ENCODE measurements around the gene FAM43A.

FAM43A gene, protein sequence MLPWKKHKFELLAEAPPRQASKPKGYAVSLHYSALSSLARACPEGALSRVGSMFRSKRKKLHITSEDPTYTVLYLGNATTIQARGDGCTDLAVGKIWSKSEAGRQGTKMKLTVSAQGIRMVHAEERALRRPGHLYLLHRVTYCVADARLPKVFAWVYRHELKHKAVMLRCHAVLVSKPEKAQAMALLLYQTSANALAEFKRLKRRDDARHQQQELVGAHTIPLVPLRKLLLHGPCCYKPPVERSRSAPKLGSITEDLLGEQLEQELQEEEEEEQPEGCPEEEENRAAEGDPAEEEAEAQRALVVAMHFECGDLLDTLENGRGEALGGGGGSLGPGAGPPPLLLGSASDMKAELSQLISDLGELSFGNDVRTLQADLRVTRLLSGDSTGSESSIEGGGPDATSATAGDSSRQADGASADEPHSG

DNA sequence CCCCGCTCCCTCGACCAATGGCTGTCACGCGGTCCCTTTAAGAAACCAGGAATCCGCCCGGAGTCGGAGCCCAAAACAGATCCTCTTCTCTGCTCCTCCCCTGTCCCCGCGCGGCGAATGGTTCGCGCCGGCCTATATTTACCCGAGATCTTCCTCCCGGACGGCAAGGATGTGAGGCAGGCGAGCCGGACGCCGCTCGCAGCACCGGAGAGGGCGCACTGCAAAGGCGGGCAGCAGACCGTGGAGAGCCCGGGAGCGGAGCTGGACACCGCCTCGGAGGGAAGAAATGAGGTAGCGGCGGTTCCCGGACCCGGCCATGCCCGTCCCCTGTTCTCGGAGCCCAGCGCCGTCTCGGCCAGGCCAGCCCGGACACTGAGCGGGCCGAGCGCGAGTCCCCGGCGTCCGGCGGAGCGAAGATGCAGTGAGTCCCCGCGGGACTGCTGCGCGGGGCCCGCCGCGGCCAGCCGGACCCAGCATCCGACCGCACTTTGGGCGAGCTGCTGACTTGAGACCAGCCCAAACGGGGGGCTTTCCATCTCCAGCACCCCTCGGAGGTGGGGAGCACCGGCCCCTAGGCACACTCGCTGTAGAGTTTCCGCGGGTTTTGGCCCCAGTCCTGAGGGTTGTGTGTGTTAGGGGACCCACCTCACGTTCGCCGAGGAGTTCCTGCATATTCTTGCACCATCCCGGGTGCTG is at the start of gene FAM43A:
Gene FAM43A, plus strand, starts transcription at position 166 of the 696 bp plus-strand sequence. CDS start 944 bp downstream, outside the sequence.
- peak; percentile 49 to 67 for DNase-seq (ENCODE audit: low read depth in 2 of 2)

DNA sequence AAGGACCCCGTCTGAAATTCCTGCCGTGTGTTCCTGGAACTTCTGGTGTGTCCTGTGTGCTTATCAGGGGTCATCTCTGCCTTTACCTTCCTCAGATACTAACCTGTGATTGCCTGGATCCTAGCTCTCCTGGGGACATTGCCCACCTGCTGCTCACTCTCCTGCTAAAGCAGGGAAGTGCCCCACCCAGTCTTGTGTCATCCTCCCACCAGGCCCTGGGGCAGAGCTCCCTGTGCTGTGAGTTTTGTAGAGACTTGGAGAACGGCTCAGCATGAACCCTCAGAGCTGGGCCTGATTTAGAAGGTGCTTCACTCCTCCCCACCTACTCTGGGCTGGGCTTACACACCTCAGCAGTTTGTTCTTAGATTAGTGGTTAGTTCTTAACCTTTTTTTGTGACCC is 48.6 kb upstream of the FAM43A start:
- DNase-seq (ENCODE audit: low read depth in 2 of 2) = no peak

DNA sequence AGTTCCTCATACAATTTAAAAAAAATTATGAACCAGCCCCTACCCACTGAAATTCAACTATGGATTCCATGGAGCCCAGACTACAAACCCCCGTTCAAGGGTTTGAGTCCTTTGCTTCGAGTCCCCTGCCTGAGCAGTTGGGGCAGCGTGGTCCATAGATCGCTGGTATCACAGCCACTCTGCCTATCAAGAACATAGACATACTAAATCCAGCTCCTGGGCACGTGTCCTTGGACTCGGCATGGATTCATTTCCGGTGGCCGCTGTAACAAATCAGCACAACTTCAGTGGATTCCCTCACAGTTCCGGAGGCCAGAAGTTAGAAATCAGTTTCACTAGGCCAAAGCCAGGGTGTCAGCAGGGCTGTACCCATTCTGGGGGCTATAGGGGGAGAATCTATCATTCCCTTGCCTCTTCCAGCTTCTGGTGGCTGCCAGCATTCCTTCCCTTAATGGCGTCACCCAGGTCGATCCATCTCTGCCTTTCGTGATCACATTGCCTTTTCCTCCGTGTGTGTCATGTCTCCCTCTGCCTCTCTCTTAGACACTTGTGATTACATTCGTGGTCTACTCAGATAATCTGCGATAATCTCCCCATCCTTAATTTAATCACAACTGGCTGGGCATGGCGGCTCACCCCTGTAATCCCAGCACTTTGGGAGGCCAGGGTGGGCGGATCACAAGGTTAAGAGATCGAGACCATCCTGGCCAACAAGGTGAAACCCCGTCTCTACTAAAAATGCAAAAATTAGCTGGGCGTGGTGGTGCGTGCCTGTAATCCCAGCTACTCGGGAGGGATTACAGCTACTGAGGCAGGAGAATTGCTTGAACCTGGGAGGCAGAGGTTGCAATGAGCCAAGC is 47.9 kb upstream of the FAM43A start:
- no peak for DNase-seq (ENCODE audit: low read depth in 2 of 2)

DNA sequence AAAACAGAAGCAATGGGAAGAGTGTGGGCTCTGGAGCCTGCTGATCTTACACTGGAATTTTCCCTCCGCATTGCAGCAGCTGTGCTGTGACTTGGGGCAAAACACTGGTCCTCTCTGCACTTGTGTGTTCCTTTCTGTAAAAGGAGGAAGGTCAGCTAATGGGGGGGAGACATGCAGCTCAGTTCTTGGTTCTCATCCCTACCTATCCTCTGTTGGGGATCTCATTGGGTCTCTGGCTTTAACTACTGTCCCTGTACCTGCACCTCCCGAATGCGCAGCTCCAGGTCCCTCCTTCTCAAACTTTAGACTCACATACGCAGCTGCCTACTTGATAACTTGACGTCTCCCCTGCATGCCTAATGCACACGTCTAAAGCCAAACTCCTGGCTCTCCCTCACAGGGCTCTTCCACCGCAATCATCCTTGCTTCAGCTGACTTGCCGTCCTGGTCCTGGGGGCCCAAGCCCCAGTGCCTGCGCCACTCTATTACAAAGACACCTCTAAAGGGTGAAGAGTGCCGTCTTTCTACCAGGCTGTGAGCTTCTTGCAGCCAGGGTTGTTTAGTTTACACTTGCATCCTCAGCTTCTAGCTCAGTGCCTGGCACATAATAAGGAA is 46.6 kb upstream of the FAM43A start:
- DNase-seq (ENCODE audit: low read depth in 2 of 2) = no peak

DNA sequence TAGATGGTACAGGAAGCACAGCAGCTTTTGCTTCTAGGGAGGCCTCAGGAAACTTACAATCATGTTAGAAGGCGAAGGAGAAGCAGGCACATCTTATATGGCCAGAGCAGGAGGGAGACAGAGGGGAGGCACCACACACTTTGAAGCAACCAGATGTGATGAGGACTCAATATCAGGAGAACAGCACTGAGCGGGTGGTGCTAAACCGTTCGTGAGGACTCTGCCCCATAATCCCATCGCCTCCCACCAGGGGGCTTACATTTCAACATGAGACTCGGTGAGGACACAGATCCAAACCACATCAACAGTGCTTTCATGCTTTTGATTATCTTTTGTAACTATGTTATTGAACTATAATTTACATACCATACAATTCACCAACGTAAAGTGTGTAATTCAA is 44.9 kb upstream of the FAM43A start:
- no peak for DNase-seq (ENCODE audit: low read depth in 2 of 2)

- no peak for DNase-seq (ENCODE audit: low read depth in 2 of 2)
Observed at GRCh38 chr3:194642769-194643168, 42.9 kb upstream of the FAM43A start.

DNA sequence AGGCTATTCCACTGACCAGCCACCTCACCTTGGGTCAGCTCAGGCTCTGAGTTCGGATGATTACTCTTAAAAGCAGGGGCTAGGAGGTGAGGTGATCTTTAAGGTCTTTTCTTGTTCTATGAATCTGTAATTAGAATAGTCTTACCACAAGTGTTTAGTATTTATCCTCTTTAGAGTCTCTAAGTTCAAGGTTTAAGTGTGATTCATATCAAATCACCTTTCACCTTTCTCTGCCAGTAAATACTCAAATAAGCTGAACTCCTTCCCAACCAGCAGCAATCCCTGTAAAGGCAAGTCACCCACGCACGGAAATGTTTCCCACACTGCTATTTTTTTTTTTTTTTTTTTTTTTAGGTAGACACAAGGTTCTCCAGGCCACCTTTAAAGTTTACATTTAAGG is 37.9 kb upstream of the FAM43A start:
- no peak for DNase-seq (ENCODE audit: low read depth in 2 of 2)

DNA sequence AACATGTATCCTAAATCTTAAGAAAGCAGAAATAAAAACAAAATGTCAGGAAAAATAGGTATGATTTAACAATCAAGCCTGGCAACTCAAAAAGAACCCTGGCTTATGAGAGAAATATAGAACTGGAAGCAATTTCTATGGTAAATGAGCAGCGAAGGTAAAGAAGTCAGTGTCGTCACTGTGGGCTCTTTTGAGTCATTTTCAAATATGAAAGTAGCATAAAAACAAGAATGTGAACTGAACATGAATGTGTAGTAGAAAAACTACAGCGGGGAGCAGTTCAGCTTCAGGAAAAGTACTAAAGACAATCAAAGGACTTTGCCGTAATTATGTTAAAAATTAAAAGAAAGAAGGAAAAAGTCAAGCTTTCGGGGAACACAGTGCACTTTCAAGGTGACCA is 31.2 kb upstream of the FAM43A start:
- DNase-seq (ENCODE audit: low read depth in 2 of 2) = no peak

- no peak for DNase-seq (ENCODE audit: low read depth in 2 of 2)
Observed at GRCh38 chr3:194657439-194657838, 28.2 kb upstream of the FAM43A start.

DNA sequence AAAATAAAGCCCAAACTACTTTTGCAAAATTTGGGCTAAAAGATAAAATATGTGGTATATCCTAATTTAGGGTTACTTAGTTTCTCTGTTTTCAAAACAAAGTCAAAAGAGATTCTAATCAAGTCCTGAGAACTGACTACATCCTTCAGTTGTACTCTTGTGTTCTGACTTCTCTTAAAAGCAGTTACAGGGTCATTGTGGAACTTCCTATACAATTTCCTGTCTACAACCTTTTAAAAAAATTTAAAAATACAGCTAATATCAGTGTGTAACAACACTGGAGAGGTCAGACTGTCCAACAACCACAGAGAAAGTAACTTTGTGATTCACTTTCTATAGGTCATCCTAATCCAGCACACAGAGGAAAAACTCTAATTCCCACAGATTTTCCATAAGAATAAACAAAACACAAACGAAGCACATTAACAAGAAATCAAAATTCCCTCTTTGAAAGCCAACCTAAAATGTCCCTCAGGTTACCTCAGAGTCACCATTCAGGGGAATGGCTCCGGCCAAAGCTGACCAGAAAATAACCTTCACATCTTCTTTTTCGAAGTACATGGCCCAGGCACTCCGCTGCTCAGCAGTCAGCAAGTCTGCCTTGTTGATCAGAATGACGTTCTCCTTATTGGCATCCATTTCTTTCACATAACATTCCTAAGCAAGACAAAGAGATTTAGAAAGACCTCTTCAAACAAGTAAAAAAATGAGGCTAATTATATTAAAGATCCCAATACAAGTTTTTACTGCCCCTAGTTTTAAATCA is 27.0 kb upstream of the FAM43A start:
- DNase-seq (ENCODE audit: low read depth in 2 of 2) = no peak

GRCh38 chr3:194659778-194660177 is 25.9 kb upstream of the FAM43A start:
- DNase-seq (ENCODE audit: low read depth in 2 of 2) = no peak

- DNase-seq (ENCODE audit: low read depth in 2 of 2) = no peak
Observed at GRCh38 chr3:194661374-194661773, 24.3 kb upstream of the FAM43A start.

DNA sequence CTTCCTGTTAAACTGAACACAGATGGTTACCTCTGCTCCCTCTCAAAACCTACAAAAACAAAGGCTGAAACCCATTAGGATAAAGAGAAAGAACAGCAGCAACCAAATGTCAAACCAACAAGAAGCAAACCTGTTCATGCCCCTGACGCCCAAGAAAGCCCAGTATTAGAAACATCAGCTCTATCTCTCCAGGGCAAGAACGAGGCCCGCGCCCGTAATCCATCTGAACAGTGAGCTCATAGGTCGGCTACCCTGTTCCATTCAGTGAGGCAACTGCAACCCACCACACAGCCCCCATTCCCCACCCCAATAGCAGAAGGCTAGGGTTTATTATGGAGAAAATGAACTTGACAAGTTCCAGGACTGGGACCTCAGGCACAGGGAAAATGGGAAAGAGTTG is 23.7 kb upstream of the FAM43A start:
- DNase-seq (ENCODE audit: low read depth in 2 of 2) = no peak

DNA sequence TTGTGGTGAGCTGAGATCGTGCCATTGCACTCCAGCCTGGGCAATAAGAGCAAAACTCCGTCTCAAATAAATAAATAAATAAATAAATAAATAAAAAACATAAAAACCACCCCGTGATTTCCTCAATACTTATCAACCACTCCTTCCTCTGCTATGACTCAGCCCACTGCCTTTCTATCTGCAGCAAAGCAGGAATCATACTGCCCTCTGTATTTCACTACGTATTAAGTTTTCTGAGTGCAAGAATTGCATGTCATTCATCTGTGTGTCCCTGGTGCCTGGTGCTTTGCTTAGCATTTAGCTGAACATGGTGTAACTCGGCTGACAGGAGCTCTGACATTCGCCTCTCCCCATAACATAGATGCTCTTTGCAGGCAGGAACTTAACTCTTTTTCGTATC is 20.8 kb upstream of the FAM43A start:
- DNase-seq (ENCODE audit: low read depth in 2 of 2) = no peak

DNA sequence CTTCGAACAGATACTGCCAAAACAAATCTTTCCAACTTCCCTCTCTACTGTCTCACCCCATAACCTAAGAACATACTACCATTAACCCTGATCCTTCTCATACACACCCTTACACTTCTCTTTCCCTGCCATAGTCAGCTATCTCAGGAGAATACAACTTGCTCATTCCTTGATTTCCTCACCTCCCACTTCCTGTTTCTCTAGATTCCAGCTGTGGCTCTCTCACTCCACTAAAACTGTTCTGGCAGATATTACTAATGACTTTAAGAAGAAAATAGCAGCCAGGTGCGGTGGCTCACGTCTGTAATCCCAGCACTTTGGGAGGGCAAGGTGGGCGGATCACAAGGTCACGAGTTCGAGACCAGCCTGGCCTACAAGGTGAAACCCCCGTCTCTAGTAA is 18.3 kb upstream of the FAM43A start:
- no peak for DNase-seq (ENCODE audit: low read depth in 2 of 2)

GRCh38 chr3:194671511-194671899 is 14.2 kb upstream of the FAM43A start:
- no peak for DNase-seq (ENCODE audit: low read depth in 2 of 2)

- peak; percentile 76 to 79 for DNase-seq (ENCODE audit: low read depth in 2 of 2)
Observed at GRCh38 chr3:194671900-194672808, 13.5 kb upstream of the FAM43A start, which contains the start of gene LSG1. LSG1 (minus strand) TSS chr3:194672191; CDS start chr3:194672162, 29 bp downstream.

DNA sequence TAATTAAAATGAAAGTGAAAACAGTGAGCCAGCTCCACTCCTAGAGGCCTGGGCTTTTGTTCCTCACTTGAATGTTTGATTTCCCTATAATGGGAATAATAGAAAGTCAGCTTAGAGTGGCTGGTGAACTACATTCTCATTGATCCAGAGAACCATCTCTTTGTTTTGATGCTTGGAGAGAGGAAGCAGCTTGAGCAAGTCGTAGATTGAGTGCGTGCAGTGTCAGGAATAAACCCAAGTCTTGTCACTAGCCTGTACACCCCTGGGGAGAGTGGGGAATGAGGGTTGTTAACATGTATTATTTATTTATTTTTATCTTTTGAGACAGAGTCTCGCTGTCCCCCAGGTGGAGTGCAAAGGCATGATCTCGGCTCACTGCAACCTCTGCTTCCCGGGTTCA is 12.8 kb upstream of the FAM43A start:
- DNase-seq (ENCODE audit: low read depth in 2 of 2) = no peak

- no peak for DNase-seq (ENCODE audit: low read depth in 2 of 2)
Observed at GRCh38 chr3:194673761-194674160, 11.9 kb upstream of the FAM43A start.

GRCh38 chr3:194675081-194675640 is 10.5 kb upstream of the FAM43A start:
- peak in 1 of 2 donors; percentile 42 for DNase-seq (ENCODE audit: low read depth in 2 of 2)
